GM10266 (cell line): Measurements from ENCODE around the gene CAMK1D.
"Not testable (repeated sequence)": the region's sequence is repeated elsewhere in the genome, so short reads cannot be mapped to it uniquely, and the experiment has no call there.

ENCODE experiments used
- DNase-seq: peaks from one replicate; pipeline ENCODE4 v3.0.0; 2012; ENCODE audit errors: extremely low spot score
- TF ChIP-seq, protein P1 (sequence below): IDR thresholded peaks from 2 replicates; pipeline ENCODE4 v1.5.1; 2012; ENCODE audit warnings: mild to moderate bottlenecking, low read depth; ENCODE audit not compliant: control insufficient read depth, insufficient read depth; ENCODE audit errors: missing control alignments

CAMK1D gene

GRCh38 chr10:12852687-12853086 lies 503.3 kb downstream of the CAMK1D start:
- DNase-seq, result no peak

GRCh38 chr10:12854988-12855387 lies 505.6 kb downstream of the CAMK1D start:
- TF ChIP-seq, protein P1, sequence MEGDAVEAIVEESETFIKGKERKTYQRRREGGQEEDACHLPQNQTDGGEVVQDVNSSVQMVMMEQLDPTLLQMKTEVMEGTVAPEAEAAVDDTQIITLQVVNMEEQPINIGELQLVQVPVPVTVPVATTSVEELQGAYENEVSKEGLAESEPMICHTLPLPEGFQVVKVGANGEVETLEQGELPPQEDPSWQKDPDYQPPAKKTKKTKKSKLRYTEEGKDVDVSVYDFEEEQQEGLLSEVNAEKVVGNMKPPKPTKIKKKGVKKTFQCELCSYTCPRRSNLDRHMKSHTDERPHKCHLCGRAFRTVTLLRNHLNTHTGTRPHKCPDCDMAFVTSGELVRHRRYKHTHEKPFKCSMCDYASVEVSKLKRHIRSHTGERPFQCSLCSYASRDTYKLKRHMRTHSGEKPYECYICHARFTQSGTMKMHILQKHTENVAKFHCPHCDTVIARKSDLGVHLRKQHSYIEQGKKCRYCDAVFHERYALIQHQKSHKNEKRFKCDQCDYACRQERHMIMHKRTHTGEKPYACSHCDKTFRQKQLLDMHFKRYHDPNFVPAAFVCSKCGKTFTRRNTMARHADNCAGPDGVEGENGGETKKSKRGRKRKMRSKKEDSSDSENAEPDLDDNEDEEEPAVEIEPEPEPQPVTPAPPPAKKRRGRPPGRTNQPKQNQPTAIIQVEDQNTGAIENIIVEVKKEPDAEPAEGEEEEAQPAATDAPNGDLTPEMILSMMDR, result no peak
- DNase-seq, result no peak

More at GRCh38 chr10:12852687-12853086, 503.3 kb downstream of the CAMK1D start:
- TF ChIP-seq, protein P1, result no peak

DNA sequence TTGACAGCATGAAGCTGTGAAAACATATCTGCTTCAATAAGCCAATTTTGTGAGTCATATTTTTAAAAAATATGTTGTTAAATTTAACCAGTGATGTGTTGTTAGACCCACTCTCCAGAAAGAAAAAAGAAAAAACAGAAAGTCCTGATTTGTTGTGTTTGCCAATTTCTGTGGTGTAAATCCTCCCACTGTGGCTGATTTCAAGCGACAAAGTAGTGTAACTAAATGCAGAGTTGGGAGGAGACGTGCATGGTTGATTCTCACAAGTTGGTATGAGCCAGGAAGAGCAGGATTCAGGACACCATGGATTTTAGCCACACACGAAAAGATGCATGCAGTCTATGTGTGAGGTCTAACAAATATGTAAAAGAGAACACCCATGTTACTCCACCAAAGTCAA lies 513.1 kb downstream of the CAMK1D start:
- TF ChIP-seq, protein P1, result no peak
- no peak for DNase-seq

- DNase-seq, result not testable (repeated sequence)
Measured at GRCh38 chr10:12865515-12865914, 516.2 kb downstream of the CAMK1D start.

DNA sequence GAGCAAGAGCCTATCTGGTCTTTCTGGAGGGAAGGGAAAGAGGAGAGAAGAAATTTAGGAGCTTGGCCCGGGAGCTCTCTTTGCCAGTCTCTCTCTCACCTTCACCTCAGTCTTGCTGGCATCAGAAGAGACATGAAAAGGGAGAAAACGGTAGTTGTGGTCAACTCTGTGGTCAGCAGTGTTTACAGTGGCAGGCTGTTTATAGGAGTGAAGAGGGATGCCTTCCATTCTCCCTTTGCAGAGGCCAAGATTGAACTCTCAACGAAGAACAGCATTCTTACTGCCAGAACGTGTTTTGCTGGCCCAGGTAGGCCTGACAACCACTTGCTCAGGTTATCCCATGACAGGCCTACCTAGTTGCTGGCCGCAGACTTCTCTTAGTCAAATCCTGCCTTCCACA lies 518.9 kb downstream of the CAMK1D start:
- TF ChIP-seq, protein P1, result no peak
- no peak for DNase-seq

DNA sequence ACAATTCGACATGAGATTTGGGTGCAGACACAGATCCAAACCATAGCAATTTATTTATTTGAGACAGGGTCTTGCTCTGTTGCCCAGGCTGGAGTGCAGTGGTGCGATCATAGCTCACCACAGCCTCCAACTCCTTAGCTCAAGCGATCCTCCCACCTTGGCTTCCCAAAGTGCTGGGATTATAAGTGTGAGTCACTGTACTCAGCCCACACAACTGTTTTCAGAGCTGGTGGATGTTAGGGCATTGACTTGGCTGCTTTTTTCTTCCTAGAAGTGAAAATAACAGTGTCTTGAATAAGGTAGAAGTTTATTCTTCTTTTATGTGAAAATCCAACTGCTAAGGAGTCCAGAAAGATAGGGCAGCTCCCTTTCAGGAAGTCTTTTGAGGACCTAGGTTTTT lies 520.1 kb downstream of the CAMK1D start:
- TF ChIP-seq, protein P1, result no peak

GRCh38 chr10:12872577-12872976 lies 523.2 kb downstream of the CAMK1D start:
- no peak for DNase-seq

More for the DNA sequence above, 520.1 kb downstream of the CAMK1D start:
- no peak for DNase-seq

More at GRCh38 chr10:12872577-12872976, 523.2 kb downstream of the CAMK1D start:
- TF ChIP-seq, protein P1, result no peak
